H1 (cell line): ENCODE results near the gene NOS1AP. TPM values are rescaled to one million over a fixed set of nuclear protein-coding genes. Genes with fewer than 3 reads are reported as not detected.

ENCODE experiments used
- CTCF ChIA-PET: fragments of 300-600 bp; sonication (Branson Sonifier 250); formaldehyde crosslinking; loops from one replicate; lab custom pipeline; 2021; ENCODE audit not compliant: partially characterized antibody; lab: Charles Lee
- POLR2A ChIA-PET: fragments of 300-600 bp; sonication (Branson Sonifier 250); formaldehyde crosslinking; loops from one replicate; lab custom pipeline; 2021; ENCODE audit warnings: inconsistent platforms; ENCODE audit not compliant: partially characterized antibody; lab: Charles Lee
- DNase-seq, 2 experiments: peaks; one replicate each; pipeline versions ENCODE4 v3.0.0 to v3.0.0-alpha.2; 2010 to 2022; ENCODE audit warnings: low spot score in 2 of 2, low read depth in 1 of 2, mixed read lengths in 1 of 2
- FAIRE-seq: peaks from 2 replicates; lab custom pipeline; 2011; peaks lifted over from hg19 to GRCh38; lab: Jason Lieb, UNC
- H2AFZ ChIP-seq: 2 replicates; pipeline ENCODE4 v1.8.1; 2012; ENCODE audit warnings: low read length, inconsistent platforms
- H2AK5ac ChIP-seq: 2 replicates; pipeline ENCODE4 v1.6.1; 2013; ENCODE audit warnings: low read depth, low read length
- H2BK120ac ChIP-seq: replicated peaks from 2 replicates; pipeline ENCODE3; 2013; ENCODE audit warnings: low read depth, low read length, inconsistent platforms
- H2BK12ac ChIP-seq: 2 replicates; pipeline ENCODE4 v1.6.1; 2013; ENCODE audit warnings: low read depth, low read length
- H2BK15ac ChIP-seq: 2 replicates; pipeline ENCODE4 v1.6.1; 2013; ENCODE audit warnings: low read length
- H2BK20ac ChIP-seq: 2 replicates; pipeline ENCODE4 v1.6.1; 2013; ENCODE audit warnings: low read length
- H2BK5ac ChIP-seq: 2 replicates; pipeline ENCODE4 v1.6.1; 2013; ENCODE audit warnings: low read depth, low read length
- H3K14ac ChIP-seq: 2 replicates; pipeline ENCODE4 v1.6.1; 2013; ENCODE audit warnings: inconsistent platforms; ENCODE audit not compliant: insufficient read length
- H3K18ac ChIP-seq: 2 replicates; pipeline ENCODE4 v1.6.1; 2013; ENCODE audit warnings: low read length; ENCODE audit errors: extremely low read depth
- H3K23ac ChIP-seq: 2 replicates; pipeline ENCODE4 v1.6.1; 2013; ENCODE audit warnings: inconsistent platforms; ENCODE audit not compliant: insufficient read length
- H3K23me2 ChIP-seq: 2 replicates; pipeline ENCODE4 v1.6.1; 2013; ENCODE audit warnings: low read depth, low read length
- H3K27ac ChIP-seq: 2 replicates; pipeline ENCODE4 v1.6.1; 2011; ENCODE audit warnings: low read depth, low read length, inconsistent platforms
- H3K27me3 ChIP-seq, 4 experiments: replicated peaks in 1 of 4; 1 replicate in 1 of 4; 2 replicates in 3 of 4; pipeline versions ENCODE4 v1.6.1 to v1.8.1; 2011 to 2013; ENCODE audit warnings: low read length in 3 of 4, mild to moderate bottlenecking in 3 of 4, inconsistent platforms in 2 of 4, mixed read lengths in 2 of 4, moderate library complexity in 1 of 4; ENCODE audit not compliant: control insufficient read depth in 3 of 4, insufficient read depth in 3 of 4; ENCODE audit errors: extremely low read depth in 1 of 4
- H3K36me3 ChIP-seq, 4 experiments: 2 replicates each; pipeline versions ENCODE4 v1.6.1 to v1.8.1; 2011 to 2013; ENCODE audit warnings: mild to moderate bottlenecking in 4 of 4, low read length in 3 of 4, moderate library complexity in 2 of 4, control low read depth in 1 of 4, inconsistent platforms in 1 of 4; ENCODE audit not compliant: insufficient read depth in 4 of 4, control insufficient read depth in 2 of 4
- H3K4ac ChIP-seq: replicated peaks from 2 replicates; pipeline ENCODE3; 2013; ENCODE audit warnings: low read length, low read depth, mixed read lengths, inconsistent platforms; ENCODE audit not compliant: insufficient read length
- H3K4me1 ChIP-seq, 4 experiments: replicated peaks in 1 of 4; 1 replicate in 1 of 4; 2 replicates in 3 of 4; pipeline versions ENCODE4 v1.6.1 to v1.8.1; 2011 to 2013; ENCODE audit warnings: low read length in 3 of 4, inconsistent platforms in 2 of 4, mixed read lengths in 1 of 4; ENCODE audit not compliant: insufficient read depth in 4 of 4, control insufficient read depth in 3 of 4
- H3K4me2 ChIP-seq, 2 experiments: 2 replicates each; pipeline versions ENCODE4 v1.6.1 to v1.8.1; 2011 to 2013; ENCODE audit warnings: low read depth in 2 of 2, low read length in 2 of 2, control low read depth in 1 of 2, inconsistent platforms in 1 of 2, mild to moderate bottlenecking in 1 of 2; ENCODE audit not compliant: insufficient read depth in 1 of 2
- H3K4me3 ChIP-seq, 4 experiments: fragments of 200-600, 300-600 bp in 1 of 4; sonication (generic), shearing (Covaris generic), sonication (Bioruptor Twin) in 1 of 4; 2 replicates each; pipeline versions ENCODE4 v1.5.1 to v1.8.1; 2011 to 2016; ENCODE audit warnings: low read length in 4 of 4, low read depth in 3 of 4, control low read depth in 2 of 4, inconsistent platforms in 2 of 4, mild to moderate bottlenecking in 2 of 4, mixed read lengths in 1 of 4, moderate library complexity in 1 of 4; ENCODE audit not compliant: insufficient read depth in 2 of 4; ENCODE audit errors: extremely low read depth in 1 of 4
- H3K56ac ChIP-seq: replicated peaks from 2 replicates; pipeline ENCODE3; 2013; ENCODE audit warnings: low read depth, mild to moderate bottlenecking, mixed read lengths, low read length, inconsistent platforms; ENCODE audit not compliant: insufficient read length
- H3K79me1 ChIP-seq: 2 replicates; pipeline ENCODE4 v1.6.1; 2013; ENCODE audit warnings: low read depth, low read length, control low read depth
- H3K79me2 ChIP-seq, 2 experiments: 2 replicates each; pipeline versions ENCODE4 v1.6.1 to v1.8.1; 2012 to 2013; ENCODE audit warnings: low read length in 2 of 2, mild to moderate bottlenecking in 2 of 2, inconsistent platforms in 1 of 2; ENCODE audit not compliant: insufficient read depth in 2 of 2, control insufficient read depth in 1 of 2
- H3K9ac ChIP-seq, 4 experiments: replicated peaks in 1 of 4; 1 replicate in 1 of 4; 2 replicates in 3 of 4; pipeline versions ENCODE4 v1.6.1 to v1.8.1; 2011 to 2013; ENCODE audit warnings: low read depth in 3 of 4, low read length in 3 of 4, control low read depth in 2 of 4, mild to moderate bottlenecking in 2 of 4, moderate library complexity in 2 of 4, inconsistent platforms in 1 of 4; ENCODE audit errors: extremely low read depth in 1 of 4
- H3K9me3 ChIP-seq, 2 experiments: 2 replicates each; pipeline versions ENCODE4 v1.6.1 to v1.8.1; 2012 to 2013; ENCODE audit warnings: mild to moderate bottlenecking in 2 of 2, moderate library complexity in 2 of 2, control low read depth in 1 of 2, inconsistent platforms in 1 of 2, low read depth in 1 of 2, low read length in 1 of 2, mixed read lengths in 1 of 2; ENCODE audit not compliant: insufficient read depth in 2 of 2
- H4K20me1 ChIP-seq, 2 experiments: replicated peaks in 1 of 2; 2 replicates each; pipeline versions ENCODE3 to v1.8.1; 2011 to 2013; ENCODE audit warnings: inconsistent platforms in 2 of 2, low read length in 2 of 2, mild to moderate bottlenecking in 1 of 2; ENCODE audit not compliant: insufficient read depth in 2 of 2, control insufficient read depth in 1 of 2
- H4K5ac ChIP-seq: 2 replicates; pipeline ENCODE4 v1.6.1; 2013; ENCODE audit warnings: low read length, low read depth, mixed read lengths, inconsistent platforms; ENCODE audit not compliant: insufficient read length
- H4K8ac ChIP-seq: 2 replicates; pipeline ENCODE4 v1.8.0; 2013; ENCODE audit warnings: mild to moderate bottlenecking, moderate library complexity, low read length, inconsistent platforms; ENCODE audit not compliant: insufficient read depth; ENCODE audit errors: extremely low read depth
- H4K91ac ChIP-seq: replicated peaks from 2 replicates; pipeline ENCODE3; 2013; ENCODE audit warnings: low read length, mixed read lengths, inconsistent platforms; ENCODE audit not compliant: insufficient read length
- BACH1 ChIP-seq: IDR thresholded peaks from 2 replicates; pipeline ENCODE4 v1.6.1; 2012; ENCODE audit warnings: low read length, improper control_type of control experiment
- BCL11A ChIP-seq, 2 experiments: IDR thresholded peaks; one replicate each; pipeline ENCODE4 v1.6.1; 2011; ENCODE audit warnings: low read depth in 2 of 2, low read length in 2 of 2, mild to moderate bottlenecking in 2 of 2
- CBX5 ChIP-seq: fragments of 300-800, 300-1000 bp; sonication (generic); IDR thresholded peaks from 2 replicates; pipeline ENCODE4 v1.7.1; 2016; ENCODE audit warnings: antibody characterized with exemption, low read length, low read depth
- GTF2F1 ChIP-seq: IDR thresholded peaks from 2 replicates; pipeline ENCODE4 v1.6.1; 2012; ENCODE audit warnings: low read depth, low read length, improper control_type of control experiment, borderline replicate concordance
- HDAC2 ChIP-seq, 2 experiments: fragments of 300-600 bp in 1 of 2; sonication (generic) in 1 of 2; IDR thresholded peaks; 2 replicates each; pipeline ENCODE4 v1.6.1; 2011 to 2012; ENCODE audit warnings: low read depth in 2 of 2, low read length in 2 of 2, mild to moderate bottlenecking in 2 of 2, moderate library complexity in 2 of 2, borderline replicate concordance in 1 of 2, inconsistent platforms in 1 of 2
- POLR2A ChIP-seq, 2 experiments: IDR thresholded peaks; 1 replicate in 1 of 2; 2 replicates in 1 of 2; pipeline ENCODE4 v1.6.1; 2011; ENCODE audit warnings: low read depth in 2 of 2, low read length in 2 of 2, mild to moderate bottlenecking in 2 of 2; ENCODE audit errors: control extremely low read depth in 1 of 2
- RBBP5 ChIP-seq: IDR thresholded peaks from 2 replicates; pipeline ENCODE4 v1.7.1; 2012; ENCODE audit warnings: low read depth, mild to moderate bottlenecking, inconsistent platforms, low read length, moderate library complexity, borderline replicate concordance
- RFX5 ChIP-seq: IDR thresholded peaks from 2 replicates; pipeline ENCODE4 v1.6.1; 2011; ENCODE audit warnings: low read depth, low read length, improper control_type of control experiment, borderline replicate concordance
- SUZ12 ChIP-seq: fragments of 200-600 bp; sonication (generic); IDR thresholded peaks from 2 replicates; pipeline ENCODE4 v1.6.1; 2012; ENCODE audit warnings: mild to moderate bottlenecking, inconsistent platforms, low read length, moderate library complexity, mixed read lengths
- TAF1 ChIP-seq: IDR thresholded peaks from 2 replicates; pipeline ENCODE4 v1.6.1; 2011; ENCODE audit warnings: mild to moderate bottlenecking, low read depth, low read length
- TAF7 ChIP-seq: optimal IDR thresholded peaks from 2 replicates; pipeline ENCODE3; 2011; ENCODE audit warnings: low read depth, mild to moderate bottlenecking, inconsistent platforms, low read length, moderate library complexity, borderline replicate concordance
- TBP ChIP-seq: IDR thresholded peaks from 2 replicates; pipeline ENCODE4 v1.6.1; 2011; ENCODE audit warnings: low read depth, low read length, improper control_type of control experiment
- ZNF274 ChIP-seq: IDR thresholded peaks from 2 replicates; pipeline ENCODE4 v1.7.0; 2012; ENCODE audit warnings: low read length, borderline replicate concordance; ENCODE audit errors: extremely low read depth
- WGBS, 2 experiments: shearing (Covaris generic) in 1 of 2; methylation state at CpG; one replicate each; pipeline versions ENCODE4 v1.1.6 to v1.1.7; 2013 to 2015; ENCODE audit warnings: low lambda C conversion rate in 2 of 2, mixed read lengths in 2 of 2, inconsistent platforms in 1 of 2, low coverage in 1 of 2, missing lambda C conversion rate in 1 of 2; ENCODE audit not compliant: insufficient replicate concordance in 2 of 2, insufficient coverage in 1 of 2, insufficient read length in 1 of 2; ENCODE audit errors: extremely low coverage in 1 of 2, missing lambda C conversion rate in 1 of 2; 5-methylcytosine and 5-hydroxymethylcytosine counted together
- polyA plus RNA-seq, 7 experiments: library from polyadenylated mRNA; depleted of rRNA in 3 of 7; stranded (reverse) in 5 of 7; unstranded in 2 of 7; fragments of >200 nt in 5 of 7; fragments of 200-250 nt in 2 of 7; gene quantifications; 1 replicate in 5 of 7; 2 replicates in 1 of 7; 4 replicates in 1 of 7; pipeline versions ENCODE4 v1.2.1 to v1.2.3, GENCODE V29; 2011 to 2013; ENCODE audit warnings: missing spikeins in 2 of 7, mixed read lengths in 2 of 7
- total RNA-seq: library from RNA; stranded (reverse); fragmentation: NEBNext Ultra II Directional; extraction: Animal tissue kit (Norgen Biotek cat#: 25700); gene quantifications from 2 replicates; pipeline ENCODE4 v1.2.1, GENCODE V29; 2021
- TF ChIP-seq, protein P1 (sequence below): IDR thresholded peaks from 2 replicates; pipeline ENCODE4 v1.6.1; 2012; ENCODE audit warnings: inconsistent platforms

Gene NOS1AP
- total and polyA plus RNA-seq, 2 of the 8 experiments (the other 6 are each of a cell fraction or from before 2014, with no cell fraction given), result 2.4 to 12.1 TPM

DNA sequence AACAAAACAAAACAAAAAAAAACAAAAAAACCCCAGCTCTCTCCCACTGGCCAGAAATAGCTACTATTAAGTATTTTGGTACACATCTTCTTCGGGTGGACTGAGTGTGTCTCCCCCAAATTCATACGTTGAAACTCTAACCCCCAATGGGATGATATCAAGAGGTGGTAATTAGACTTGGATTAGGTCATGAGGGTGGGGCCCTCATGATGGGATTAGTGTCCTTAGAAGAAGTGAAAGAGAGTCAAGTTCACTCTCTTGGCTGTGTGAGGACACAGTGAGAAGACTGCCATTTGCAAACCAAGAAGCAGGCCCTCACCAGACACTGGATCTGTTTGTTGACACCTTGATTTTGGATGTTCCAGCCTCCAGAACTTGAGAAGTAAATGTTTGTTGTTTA lies 116.9 kb downstream of the NOS1AP start:
- no peak overlapping the region for H3K23ac ChIP-seq
- no peak overlapping the region for H4K91ac ChIP-seq
- no peak overlapping the region for H2AK5ac ChIP-seq
- no peak overlapping the region for H2BK12ac ChIP-seq
- H3K4me2 ChIP-seq, result no peak overlapping the region
- FAIRE-seq (no peak), DNase-seq (no peak)
- H3K36me3 ChIP-seq, result no peaks in the 10 kb centered on the region; a peak in 1 of 8 replicates
- H3K9me3 ChIP-seq, result peaks cover 0 to 3% of the 10 kb centered on the region in 2 experiments; a peak in 1 of 4 replicates
- no peak overlapping the region for H4K8ac ChIP-seq
- H3K27me3 ChIP-seq, result no peaks in the 10 kb centered on the region
- no peak overlapping the region for H3K9ac ChIP-seq
- no peak overlapping the region for H3K18ac ChIP-seq
- H3K4ac ChIP-seq, result no peak overlapping the region
- ChIA-PET POLR2A (no interaction called here), CTCF (interaction anchor here (0.6 to 2.1 kb wide), 3 partner anchors 12 to 53 kb away, joined by 4 to 6 read pairs (median 4); no protein-coding TSS in a partner anchor)
- no peak overlapping the region for H3K27ac ChIP-seq
- H3K79me2 ChIP-seq, result 0 out of 4 replicates have a peak, but pooled peaks cover 0 to 11% of the 10 kb centered on the region in 2 experiments
- H4K5ac ChIP-seq, result no peak overlapping the region
- no peaks in the 10 kb centered on the region for H3K79me1 ChIP-seq
- H3K4me1 ChIP-seq, result 0 out of 7 replicates have a peak, but pooled peaks cover 0 to 5% (median 0%) of the 10 kb centered on the region in 4 experiments
- H2AFZ ChIP-seq, result no peak overlapping the region
- H3K23me2 ChIP-seq, result no peaks in the 10 kb centered on the region
- no peak overlapping the region for H2BK5ac ChIP-seq
- 86% methylated on average over 2 of the region's 2 CpGs; no CpG with 5 or more reads in 1 of the 2 experiments for WGBS, 2 experiments
- H3K14ac ChIP-seq, result no peak overlapping the region
- no peak overlapping the region for H2BK120ac ChIP-seq
- H4K20me1 ChIP-seq, result no peaks in the 10 kb centered on the region
- no peak overlapping the region for H2BK15ac ChIP-seq
- H3K4me3 ChIP-seq, result no peak overlapping the region
- H2BK20ac ChIP-seq, result no peak overlapping the region
- H3K56ac ChIP-seq, result no peak overlapping the region
- TF ChIP-seq GTF2F1 (no peak), ZNF274 (no peak), SUZ12 (no peak), TAF1 (no peak), RBBP5 (no peak), POLR2A (IDR thresholded peaks at IDR 0.05; ENCODE audit: control extremely low read depth in 1 of 2, low read depth in 2 of 2, low read length in 2 of 2) (no peak), CBX5 (no peak), BCL11A (IDR thresholded peaks at IDR 0.05; ENCODE audit: low read depth in 2 of 2, low read length in 2 of 2) (no peak), HDAC2 (IDR thresholded peaks at IDR 0.05; ENCODE audit: borderline replicate concordance in 1 of 2, low read depth in 2 of 2, low read length in 2 of 2) (no peak), TBP (no peak), BACH1 (no peak), RFX5 (no peak), TAF7 (no peak)
- TF ChIP-seq, protein P1, sequence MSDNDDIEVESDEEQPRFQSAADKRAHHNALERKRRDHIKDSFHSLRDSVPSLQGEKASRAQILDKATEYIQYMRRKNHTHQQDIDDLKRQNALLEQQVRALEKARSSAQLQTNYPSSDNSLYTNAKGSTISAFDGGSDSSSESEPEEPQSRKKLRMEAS, result no peak
